Astrocyte (in vitro differentiated cells and primary cell): ENCODE measurements around the gene FAM135A.

ENCODE experiments used
- CTCF ChIP-seq: IDR thresholded peaks from 2 replicates; pipeline ENCODE4 v1.5.1; 2011; ENCODE audit warnings: low read depth, mild to moderate bottlenecking, inconsistent platforms, low read length, moderate library complexity; ENCODE audit not compliant: insufficient read depth
- EZH2 ChIP-seq: IDR thresholded peaks from 2 replicates; pipeline ENCODE4 v1.6.1; 2012; ENCODE audit warnings: mild to moderate bottlenecking, low read length, inconsistent platforms; ENCODE audit not compliant: insufficient read depth

- TF ChIP-seq EZH2 (no peak), CTCF (no peak)
Observed at GRCh38 chr6:70415660-70416059, 2.4 kb downstream of the FAM135A start.
